B cell (primary cell): ENCODE results near the gene ANKRD23. TPM values are rescaled to one million over a fixed set of nuclear protein-coding genes. Genes with fewer than 3 reads are reported as not detected.

Experiments used
- ATAC-seq: fragments of 200-7000 bp; cut with Tn5 transposase; one replicate; pipeline ENCODE4 v1.10.0; 2021; ENCODE audit warnings: low read depth, mild to moderate bottlenecking, moderate number of reproducible peaks, moderate library complexity
- CTCF ChIA-PET: fragments of 350-600 bp; sonication (Branson Sonifier 250); formaldehyde crosslinking; loops from one replicate; lab custom pipeline; 2021; ENCODE audit warnings: antibody characterized with exemption, inconsistent platforms; lab: Charles Lee
- POLR2A ChIA-PET: fragments of 350-600 bp; sonication (Branson Sonifier 250); formaldehyde crosslinking; loops from one replicate; lab custom pipeline; 2021; ENCODE audit warnings: antibody characterized with exemption; lab: Charles Lee
- DNase-seq: peaks from one replicate; pipeline ENCODE4 v3.0.0; 2013
- H2AFZ ChIP-seq: 2 replicates; pipeline ENCODE4 v1.6.1; 2012; ENCODE audit warnings: mild to moderate bottlenecking, low read depth, low read length; ENCODE audit not compliant: insufficient read depth, poor library complexity, severe bottlenecking
- H3K27ac ChIP-seq, 2 donors: 1 replicate in 1 of 2; 2 replicates in 1 of 2; pipeline ENCODE4 v1.5.1; 2012 to 2013; ENCODE audit warnings: low read length in 2 of 2, mild to moderate bottlenecking in 2 of 2, moderate library complexity in 1 of 2
- H3K27me3 ChIP-seq, 4 experiments: fragments of 200-600 bp in 1 of 4; sonication (generic) in 1 of 4; replicated peaks in 1 of 4; 1 replicate in 2 of 4; 2 replicates in 2 of 4; pipeline versions ENCODE4 v1.6.1 to v1.7.0; 2013 to 2016; ENCODE audit warnings: low read length in 3 of 4, mild to moderate bottlenecking in 2 of 4, mixed read lengths in 1 of 4, moderate library complexity in 1 of 4; ENCODE audit not compliant: insufficient read depth in 4 of 4, control insufficient read depth in 3 of 4; ENCODE audit errors: control extremely low read depth in 1 of 4
- H3K36me3 ChIP-seq, 2 experiments: replicated peaks in 1 of 2; 1 replicate in 1 of 2; 2 replicates in 1 of 2; pipeline versions ENCODE4 v1.6.1 to v1.7.1; 2013; ENCODE audit warnings: low read length in 1 of 2; ENCODE audit not compliant: insufficient read depth in 2 of 2, control insufficient read depth in 1 of 2; ENCODE audit errors: control extremely low read depth in 1 of 2, extremely low read depth in 1 of 2
- H3K4me1 ChIP-seq, 2 donors: fragments of 200-600 bp in 1 of 2; sonication (generic) in 1 of 2; 1 replicate in 1 of 2; 2 replicates in 1 of 2; pipeline versions ENCODE4 v1.5.1 to v1.6.1; 2013 to 2017; ENCODE audit warnings: low read length in 2 of 2; ENCODE audit not compliant: control insufficient read depth in 2 of 2, insufficient read depth in 2 of 2
- H3K4me2 ChIP-seq: replicated peaks from 2 replicates; pipeline ENCODE3; 2012; ENCODE audit warnings: mild to moderate bottlenecking, low read depth, low read length; ENCODE audit not compliant: poor library complexity, severe bottlenecking
- H3K4me3 ChIP-seq, 5 experiments: fragments of 200-600 bp in 1 of 5; sonication (generic) in 1 of 5; 1 replicate in 3 of 5; 2 replicates in 2 of 5; pipeline versions ENCODE4 v1.5.1 to v1.7.0; 2011 to 2016; ENCODE audit warnings: low read length in 4 of 5, mild to moderate bottlenecking in 4 of 5, low read depth in 2 of 5, control low read depth in 1 of 5, moderate library complexity in 1 of 5; ENCODE audit not compliant: insufficient read depth in 1 of 5; ENCODE audit errors: control extremely low read depth in 1 of 5, extremely low read depth in 1 of 5
- H3K79me2 ChIP-seq: fragments of 200-600 bp; sonication (generic); one replicate; pipeline ENCODE4 v1.6.0; 2016; ENCODE audit warnings: low read length; ENCODE audit not compliant: control insufficient read depth, insufficient read depth
- H3K9ac ChIP-seq: fragments of 200-600 bp; sonication (generic); 2 replicates; pipeline ENCODE4 v1.6.1; 2017; ENCODE audit warnings: mild to moderate bottlenecking, low read length, moderate library complexity
- H3K9me3 ChIP-seq, 3 donors: one replicate each; pipeline versions ENCODE4 v1.6.1 to v1.7.1; 2013; ENCODE audit warnings: low read length in 2 of 3; ENCODE audit not compliant: control insufficient read depth in 2 of 3, insufficient read depth in 1 of 3; ENCODE audit errors: control extremely low read depth in 1 of 3
- H4K20me1 ChIP-seq: 2 replicates; pipeline ENCODE4 v1.6.0; 2012; ENCODE audit warnings: mild to moderate bottlenecking, low read length; ENCODE audit not compliant: insufficient read depth, control insufficient read depth, poor library complexity, severe bottlenecking
- H3K27ac Mint-ChIP-seq: one replicate; pipeline ENCODE4 v1.8.0; 2021; ENCODE audit warnings: mixed read lengths
- H3K27me3 Mint-ChIP-seq: one replicate; pipeline ENCODE4 v1.8.0; 2021; ENCODE audit warnings: mixed read lengths
- H3K4me1 Mint-ChIP-seq: one replicate; pipeline ENCODE4 v1.8.0; 2021; ENCODE audit warnings: mixed read lengths
- H3K4me3 Mint-ChIP-seq: one replicate; pipeline ENCODE4 v1.8.0; 2021; ENCODE audit warnings: mixed read lengths
- H3K9me3 Mint-ChIP-seq: one replicate; pipeline ENCODE4 v1.8.0; 2022; ENCODE audit warnings: mixed read lengths; ENCODE audit not compliant: insufficient read depth
- CTCF ChIP-seq: fragments of 200-600 bp; IDR thresholded peaks from one replicate; pipeline ENCODE4 v1.8.0; 2022; ENCODE audit warnings: antibody characterized with exemption, mild to moderate bottlenecking
- EZH2 ChIP-seq: IDR thresholded peaks from 2 replicates; pipeline ENCODE4 v1.6.1; 2012; ENCODE audit warnings: borderline replicate concordance, low read depth, mild to moderate bottlenecking, moderate library complexity, low read length; ENCODE audit not compliant: insufficient read depth, poor library complexity, severe bottlenecking
- WGBS: methylation state at CpG from one replicate; pipeline ENCODE4 v1.1.5; 2013; ENCODE audit warnings: missing lambda C conversion rate; ENCODE audit not compliant: insufficient coverage; 5-methylcytosine and 5-hydroxymethylcytosine counted together
- intact Hi-C: fragments of 100-400 bp; cut with micrococcal nuclease; formaldehyde crosslinking; loops from one replicate; pipeline ENCODE4 v1.10.0; 2022
- polyA plus RNA-seq: library from polyadenylated mRNA; depleted of rRNA; stranded (reverse); fragments of >200 nt; gene quantifications from 2 replicates; pipeline ENCODE4 v1.2.3, GENCODE V29; 2012
- total RNA-seq, 2 donors: library from RNA; stranded (reverse); fragments of 120-200 nt in 1 of 2; gene quantifications; 1 replicate in 1 of 2; 2 replicates in 1 of 2; pipeline versions ENCODE4 v1.2.3 to v1.2.4, GENCODE V29; 2013 to 2022

The ANKRD23 gene
- total and polyA plus RNA-seq, 2 donors (not counting 1 experiment from before 2014, with no cell fraction given): 8.8 to 11.3 TPM

GRCh38 chr2:96870626-96871255 lies 26.9 kb upstream of the ANKRD23 start:
- WGBS: 13% methylated on average over 11 of the region's 13 CpGs
- intact Hi-C loops: loop anchor here (1.0 to 5.0 kb wide), 2 partner anchors 12 to 72 kb away; partner anchors contain the start of gene ANKRD39
- Histone ChIP-seq H3K9ac (peak overlapping the region; percentile 64), H3K4me1 (peaks cover 44 to 53% of the 10 kb centered on the region in 2 donors), H3K79me2 (no peaks in the 10 kb centered on the region), H3K4me2 (peak overlapping the region; percentile 100), H2AFZ (peak overlapping the region; percentile 78), H3K27me3 (peaks cover 0 to 41% (median 14%) of the 10 kb centered on the region in 4 experiments), H3K36me3 (no peaks in the 10 kb centered on the region), H4K20me1 (no peaks in the 10 kb centered on the region), H3K4me3 (peak overlapping the region in 4 of 5 experiments; percentile 13 to 84 (median 60)), H3K9me3 (peaks cover 0 to 14% (median 0%) of the 10 kb centered on the region in 3 donors), H3K27ac (no peak overlapping the region)
- DNase-seq (peak; percentile 59), ATAC-seq (no peak)
- no peaks in the 10 kb centered on the region for H3K9me3 Mint-ChIP-seq
- TF ChIP-seq CTCF (no peak), EZH2 (no peak)
- H3K27me3 Mint-ChIP-seq: peaks cover 26% of the 10 kb centered on the region
- CTCF ChIA-PET: interaction anchor here (0.5 to 1.9 kb wide), 4 partner anchors 13 to 604 kb away, joined by 3 to 14 read pairs (median 4); partner anchors contain the start of gene ANKRD39
- POLR2A ChIA-PET: interaction anchor here (1.3 kb wide), 1 partner anchor 13 kb away, joined by 3 read pairs; the partner anchor contains the start of gene ANKRD39
- H3K4me3 Mint-ChIP-seq: peak overlapping the region; percentile 89
- H3K27ac Mint-ChIP-seq: peak overlapping the region; percentile 75
- peaks cover 40% of the 10 kb centered on the region for H3K4me1 Mint-ChIP-seq
